HG03565 (cell line): ENCODE data around the gene MX2.
A peak's percentile ranks its signal among the peaks of the same experiment; 100 is the strongest.
"Not testable (repeated sequence)": the region's sequence is repeated elsewhere in the genome, so short reads cannot be mapped to it uniquely, and the experiment has no call there.

ENCODE experiments used
- ATAC-seq: cut with Tn5 transposase; IDR thresholded peaks from one replicate; pipeline ENCODE4 v1.9.1; 2021; ENCODE audit warnings: mild to moderate bottlenecking, moderate library complexity; ENCODE audit not compliant: unreplicated experiment

The MX2 gene

GRCh38 chr21:41410767-41411448 lies 49.1 kb downstream of the MX2 start:
- ATAC-seq = no peak

- ATAC-seq = no peak
Observed at GRCh38 chr21:41411449-41412089, 49.7 kb downstream of the MX2 start.

GRCh38 chr21:41417505-41417904 lies 55.7 kb downstream of the MX2 start:
- not testable (repeated sequence) for ATAC-seq

GRCh38 chr21:41418393-41418792 lies 56.6 kb downstream of the MX2 start:
- no peak for ATAC-seq

- ATAC-seq = no peak
Observed at GRCh38 chr21:41418956-41419680, 57.3 kb downstream of the MX2 start.

- no peak for ATAC-seq
Observed at GRCh38 chr21:41419921-41420862, 58.4 kb downstream of the MX2 start.

GRCh38 chr21:41420998-41421397 lies 59.2 kb downstream of the MX2 start:
- ATAC-seq = not testable (repeated sequence)

- no peak for ATAC-seq
Observed at GRCh38 chr21:41422546-41423304, 60.9 kb downstream of the MX2 start.

- not testable (repeated sequence) for ATAC-seq
Observed at GRCh38 chr21:41423305-41423636, 61.4 kb downstream of the MX2 start.

- no peak for ATAC-seq
Observed at GRCh38 chr21:41425588-41425953, 63.7 kb downstream of the MX2 start.

- peak; percentile 69 for ATAC-seq
Observed at GRCh38 chr21:41425954-41426675, 64.3 kb downstream of the MX2 start, which contains the start of gene MX1. TSS of gene MX1 (plus strand) at chr21:41426239. CDS start at chr21:41432071, 5,832 bp downstream.

GRCh38 chr21:41426676-41427404 lies 65.0 kb downstream of the MX2 start:
- no peak for ATAC-seq

GRCh38 chr21:41427556-41427955 lies 65.7 kb downstream of the MX2 start:
- ATAC-seq = no peak

GRCh38 chr21:41428311-41428710 lies 66.5 kb downstream of the MX2 start:
- no peak for ATAC-seq

GRCh38 chr21:41428847-41429246 lies 67.0 kb downstream of the MX2 start:
- ATAC-seq = no peak

GRCh38 chr21:41429305-41429704 lies 67.5 kb downstream of the MX2 start:
- ATAC-seq = no peak

- ATAC-seq = no peak
Observed at GRCh38 chr21:41429925-41430491, 68.2 kb downstream of the MX2 start.

GRCh38 chr21:41431788-41432548 lies 70.1 kb downstream of the MX2 start:
- ATAC-seq = peak; percentile 84
